Upper lobe of left lung (tissue), 6 donors: ENCODE results near the gene ZNF283. TPM values are rescaled to one million over a fixed set of nuclear protein-coding genes. Genes with fewer than 3 reads are reported as not detected.
"Not testable (repeated sequence)": the region's sequence is repeated elsewhere in the genome, so short reads cannot be mapped to it uniquely, and the experiment has no call there.

Experiments used
- ATAC-seq, 2 donors: fragments of 200-7000 bp; cut with Tn5 transposase; one replicate each; pipeline ENCODE4 v1.9.1; 2022; ENCODE audit warnings: mild to moderate bottlenecking in 2 of 2, moderate library complexity in 2 of 2; ENCODE audit not compliant: low FRiP score in 2 of 2
- DNase-seq, 2 donors: peaks; one replicate each; pipeline ENCODE4 v3.0.0-alpha.2; 2019 to 2020
- H3K27ac ChIP-seq, 4 donors: fragments of 200-600 bp; sonication (generic); one replicate each; pipeline ENCODE4 v1.5.1; 2016 to 2019
- H3K27me3 ChIP-seq, 4 donors: fragments of 200-600 bp; sonication (generic); one replicate each; pipeline ENCODE4 v1.5.1; 2017 to 2019
- H3K36me3 ChIP-seq, 4 donors: fragments of 200-600 bp; sonication (generic); one replicate each; pipeline ENCODE4 v1.5.1; 2016 to 2019
- H3K4me1 ChIP-seq, 4 donors: fragments of 200-600 bp; sonication (generic); one replicate each; pipeline ENCODE4 v1.5.1; 2018 to 2019
- H3K4me3 ChIP-seq, 4 donors: fragments of 200-600 bp; sonication (generic); one replicate each; pipeline ENCODE4 v1.5.1; 2017 to 2019; ENCODE audit warnings: mild to moderate bottlenecking in 2 of 4, moderate library complexity in 1 of 4
- H3K9me3 ChIP-seq, 4 donors: fragments of 200-600 bp; sonication (generic); one replicate each; pipeline ENCODE4 v1.5.1; 2018 to 2019
- EP300 ChIP-seq, 4 donors: sonication (generic); formaldehyde crosslinking; IDR thresholded peaks; one replicate each; pipeline ENCODE4 v1.5.1; 2017; ENCODE audit warnings: antibody characterized with exemption in 4 of 4, control low read depth in 2 of 4
- POLR2A ChIP-seq, 4 donors: fragments of 450-650 bp; IDR thresholded peaks; one replicate each; pipeline ENCODE4 v1.5.1; 2016 to 2017; ENCODE audit warnings: antibody characterized with exemption in 4 of 4, mild to moderate bottlenecking in 2 of 4
- POLR2AphosphoS5 ChIP-seq, 2 donors: sonication (generic); formaldehyde crosslinking; IDR thresholded peaks; one replicate each; pipeline ENCODE4 v1.5.1; 2017; ENCODE audit warnings: antibody characterized with exemption in 2 of 2
- WGBS, 2 donors: methylation state at CpG; one replicate each; pipeline ENCODE4 v1.1.5; 2017 to 2018; 5-methylcytosine and 5-hydroxymethylcytosine counted together
- total RNA-seq, 6 donors: library from RNA; depleted of rRNA in 4 of 6; stranded (reverse); fragments of >200 nt in 4 of 6; gene quantifications; one replicate each; pipeline versions ENCODE4 v1.1.0 to v1.2.1, GENCODE V29; 2016 to 2021
- TF ChIP-seq, protein P1 (sequence below), 6 experiments: fragments of 450-650 bp in 4 of 6; fragments of 200-600 bp in 2 of 6; sonication (generic) in 2 of 6; IDR thresholded peaks; one replicate each; pipeline ENCODE4 v1.5.1; 2016 to 2019; ENCODE audit warnings: antibody characterized with exemption in 6 of 6
- donor health status: DM: no; HTN: no; CAD: no; lungs with moderate emphysema.
- donor health status: DM: no; HTN: yes; CAD: no; lungs with severe emphysema.

Gene ZNF283
- total RNA-seq, 6 donors from 2014 or later = 2.9 to 11.7 (median 6.7) TPM

DNA sequence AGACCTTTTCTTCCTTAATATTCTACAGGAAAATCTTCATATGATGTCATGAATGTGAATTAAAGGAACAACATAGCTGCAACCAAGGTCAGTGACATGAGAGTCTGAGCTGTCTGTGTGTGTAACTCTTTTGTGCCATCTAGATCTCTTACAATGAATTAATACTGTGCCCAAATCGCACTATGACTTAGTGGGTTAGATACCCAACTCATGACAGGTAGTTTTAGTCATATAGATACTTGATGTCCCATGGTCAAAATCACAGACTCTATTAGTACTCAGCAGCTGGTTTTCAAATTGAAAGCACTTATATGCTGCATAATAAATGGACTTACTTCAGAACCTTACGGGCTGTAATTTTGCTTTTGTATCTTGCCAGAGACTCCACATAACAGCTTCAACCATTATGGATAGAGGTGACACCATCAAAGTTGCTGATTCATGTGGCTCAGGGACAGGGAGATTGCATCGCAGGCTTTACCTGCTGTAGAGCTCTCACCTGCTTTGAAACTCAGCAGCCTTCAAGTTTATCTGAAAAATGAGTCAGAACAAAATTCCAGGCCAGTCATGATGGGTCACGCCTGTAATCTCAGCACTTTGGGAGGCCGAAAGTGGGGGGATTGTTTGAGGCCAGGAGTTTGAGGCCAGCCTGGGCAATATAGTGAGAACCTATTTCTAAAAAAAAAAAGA, 12.3 kb upstream of the ZNF283 start:
- no peaks in the 10 kb centered on the region for H3K36me3 ChIP-seq
- no peaks in the 10 kb centered on the region for H3K27me3 ChIP-seq
- ATAC-seq (no peak), DNase-seq (no peak)
- H3K4me1 ChIP-seq = no peaks in the 10 kb centered on the region
- H3K27ac ChIP-seq = no peak overlapping the region
- no peak overlapping the region for H3K4me3 ChIP-seq
- WGBS, 2 donors = 79 to 84% methylated on average over 5 of the region's 5 CpGs
- H3K9me3 ChIP-seq = no peaks in the 10 kb centered on the region
- TF ChIP-seq, protein P1, sequence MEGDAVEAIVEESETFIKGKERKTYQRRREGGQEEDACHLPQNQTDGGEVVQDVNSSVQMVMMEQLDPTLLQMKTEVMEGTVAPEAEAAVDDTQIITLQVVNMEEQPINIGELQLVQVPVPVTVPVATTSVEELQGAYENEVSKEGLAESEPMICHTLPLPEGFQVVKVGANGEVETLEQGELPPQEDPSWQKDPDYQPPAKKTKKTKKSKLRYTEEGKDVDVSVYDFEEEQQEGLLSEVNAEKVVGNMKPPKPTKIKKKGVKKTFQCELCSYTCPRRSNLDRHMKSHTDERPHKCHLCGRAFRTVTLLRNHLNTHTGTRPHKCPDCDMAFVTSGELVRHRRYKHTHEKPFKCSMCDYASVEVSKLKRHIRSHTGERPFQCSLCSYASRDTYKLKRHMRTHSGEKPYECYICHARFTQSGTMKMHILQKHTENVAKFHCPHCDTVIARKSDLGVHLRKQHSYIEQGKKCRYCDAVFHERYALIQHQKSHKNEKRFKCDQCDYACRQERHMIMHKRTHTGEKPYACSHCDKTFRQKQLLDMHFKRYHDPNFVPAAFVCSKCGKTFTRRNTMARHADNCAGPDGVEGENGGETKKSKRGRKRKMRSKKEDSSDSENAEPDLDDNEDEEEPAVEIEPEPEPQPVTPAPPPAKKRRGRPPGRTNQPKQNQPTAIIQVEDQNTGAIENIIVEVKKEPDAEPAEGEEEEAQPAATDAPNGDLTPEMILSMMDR (IDR thresholded peaks at IDR 0.05) = no peak
- TF ChIP-seq EP300 (IDR thresholded peaks at IDR 0.05) (no peak), POLR2AphosphoS5 (IDR thresholded peaks at IDR 0.05) (no peak), POLR2A (IDR thresholded peaks at IDR 0.05) (no peak)

DNA sequence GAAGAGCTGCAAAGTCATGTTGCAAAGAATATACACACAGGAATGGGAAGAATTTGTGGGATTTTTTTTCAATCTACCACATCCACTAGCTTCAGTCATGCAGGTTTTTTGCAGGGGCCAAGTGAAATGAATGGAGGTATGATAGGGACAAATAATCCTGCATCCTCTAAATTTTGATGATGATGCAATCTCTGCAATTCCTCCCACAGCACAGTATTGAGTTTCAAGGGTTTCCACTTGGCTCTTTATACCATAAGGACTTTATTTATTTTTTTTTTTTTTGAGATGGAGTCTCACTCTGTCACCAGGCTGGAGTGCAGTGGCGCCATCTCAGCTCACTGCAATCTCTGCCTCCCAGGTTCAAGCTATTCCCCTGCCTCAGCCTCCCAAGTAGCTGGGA, 9.7 kb upstream of the ZNF283 start:
- not testable (repeated sequence) for H3K27ac ChIP-seq, H3K9me3 ChIP-seq, H3K4me1 ChIP-seq, H3K4me3 ChIP-seq, H3K27me3 ChIP-seq, H3K36me3 ChIP-seq, DNase-seq, ATAC-seq
- 82 to 88% methylated on average over 1 of the region's 1 CpG for WGBS, 2 donors

DNA sequence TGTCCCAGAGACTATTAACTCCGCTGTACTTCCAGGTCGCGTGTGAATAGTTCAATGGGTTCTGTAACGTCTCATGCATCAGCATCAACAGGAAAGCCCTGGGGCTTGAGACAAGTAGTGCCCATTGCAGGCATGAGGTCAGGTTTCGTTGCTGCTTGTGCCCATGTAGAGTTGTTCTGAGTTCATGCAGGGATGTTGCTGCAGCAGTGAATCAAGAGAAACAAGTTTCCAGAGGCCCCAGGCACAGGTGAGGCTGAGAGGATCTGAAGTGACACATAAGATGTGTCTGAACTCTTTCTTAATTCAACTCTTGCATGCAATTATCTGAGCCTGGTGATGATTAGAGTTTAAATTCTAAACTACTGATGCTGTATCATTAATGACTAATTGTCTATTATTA, 8.6 kb upstream of the ZNF283 start:
- no peaks in the 10 kb centered on the region for H3K36me3 ChIP-seq
- WGBS, 2 donors = 89% methylated on average over 5 of the region's 5 CpGs
- H3K27ac ChIP-seq = no peak overlapping the region
- TF ChIP-seq POLR2A (IDR thresholded peaks at IDR 0.05) (no peak), POLR2AphosphoS5 (IDR thresholded peaks at IDR 0.05) (no peak), EP300 (IDR thresholded peaks at IDR 0.05) (no peak)
- TF ChIP-seq, protein P1 (IDR thresholded peaks at IDR 0.05) = no peak
- no peak overlapping the region for H3K4me3 ChIP-seq
- peaks cover 0 to 10% (median 3%) of the 10 kb centered on the region in 4 donors for H3K4me1 ChIP-seq
- no peak for DNase-seq
- H3K27me3 ChIP-seq = no peaks in the 10 kb centered on the region
- H3K9me3 ChIP-seq = no peaks in the 10 kb centered on the region
- ATAC-seq = no peak

GRCh38 chr19:43820098-43820883, 6.8 kb upstream of the ZNF283 start:
- H3K36me3 ChIP-seq = no peaks in the 10 kb centered on the region
- peaks cover 0 to 10% (median 3%) of the 10 kb centered on the region in 4 donors for H3K4me1 ChIP-seq
- WGBS, 2 donors = 19 to 33% methylated on average over 22 to 48 of the region's 48 CpGs
- no peaks in the 10 kb centered on the region for H3K27me3 ChIP-seq
- TF ChIP-seq EP300 (IDR thresholded peaks at IDR 0.05) (no peak), POLR2A (IDR thresholded peaks at IDR 0.05) (no peak), POLR2AphosphoS5 (IDR thresholded peaks at IDR 0.05) (peak in 1 of 2 donors; percentile 10)
- TF ChIP-seq, protein P1 (IDR thresholded peaks at IDR 0.05) = no peak
- H3K9me3 ChIP-seq = no peaks in the 10 kb centered on the region
- peak in 1 of 2 donors; percentile 79 for ATAC-seq
- peak in 1 of 2 donors; percentile 54 for DNase-seq
- no peak overlapping the region for H3K27ac ChIP-seq
- peak overlapping the region; percentile 14 to 57 (median 38) for H3K4me3 ChIP-seq

- WGBS, 2 donors = 30 to 35% methylated on average over 5 of the region's 5 CpGs
- Histone ChIP-seq H3K27ac (no peak overlapping the region), H3K36me3 (no peaks in the 10 kb centered on the region), H3K9me3 (no peaks in the 10 kb centered on the region), H3K27me3 (no peaks in the 10 kb centered on the region), H3K4me3 (peak overlapping the region in 3 of 4 donors; percentile 31 to 57 (median 44)), H3K4me1 (peaks cover 0 to 10% (median 3%) of the 10 kb centered on the region in 4 donors)
- ATAC-seq (no peak), DNase-seq (no peak)
- TF ChIP-seq EP300 (IDR thresholded peaks at IDR 0.05) (no peak), POLR2A (IDR thresholded peaks at IDR 0.05) (no peak), POLR2AphosphoS5 (IDR thresholded peaks at IDR 0.05) (no peak)
- TF ChIP-seq, protein P1 (IDR thresholded peaks at IDR 0.05) = no peak
Measured at GRCh38 chr19:43820884-43821215, 6.3 kb upstream of the ZNF283 start.

GRCh38 chr19:43823856-43824255, 3.3 kb upstream of the ZNF283 start:
- H3K9me3 ChIP-seq, ATAC-seq, H3K27ac ChIP-seq, DNase-seq, H3K27me3 ChIP-seq, H3K4me3 ChIP-seq, H3K36me3 ChIP-seq: not testable (repeated sequence)
- WGBS, 2 donors = 82 to 89% methylated on average over 3 of the region's 3 CpGs
- peaks cover 5 to 20% (median 12%) of the 10 kb centered on the region in 4 donors for H3K4me1 ChIP-seq

- H3K36me3 ChIP-seq = peaks cover 0 to 13% (median 8%) of the 10 kb centered on the region in 4 donors
- H3K27ac ChIP-seq, H3K4me3 ChIP-seq, H3K9me3 ChIP-seq, ATAC-seq, H3K27me3 ChIP-seq, DNase-seq: not testable (repeated sequence)
- H3K4me1 ChIP-seq = peaks cover 5 to 20% (median 12%) of the 10 kb centered on the region in 4 donors
- WGBS, 2 donors = 65 to 68% methylated on average over 4 of the region's 4 CpGs
Measured at GRCh38 chr19:43824572-43824971, 2.5 kb upstream of the ZNF283 start.
